ENCODE results near the gene KANK4. TPM values are rescaled to one million over a fixed set of nuclear protein-coding genes. Genes with fewer than 3 reads are reported as not detected.

The KANK4 gene
- total and polyA plus RNA-seq, 2 donors (not counting 1 experiment from before 2014, with no cell fraction given) = not detected

GRCh38 chr1:62228136-62228882 lies 90.9 kb downstream of the KANK4 start:
- H3K27ac Mint-ChIP-seq = no peak overlapping the region
- Histone ChIP-seq H3K27ac (ENCODE audit: low read length in 2 of 2) (no peak overlapping the region), H3K9ac (ENCODE audit: low read length) (no peak overlapping the region), H3K4me2 (replicated peaks; ENCODE audit: low read depth, low read length, poor library complexity, severe bottlenecking) (no peak overlapping the region), H3K4me3 (ENCODE audit: control extremely low read depth in 1 of 5, extremely low read depth in 1 of 5, insufficient read depth in 1 of 5, low read depth in 2 of 5, low read length in 4 of 5) (no peak overlapping the region), H3K79me2 (ENCODE audit: control insufficient read depth, insufficient read depth, low read length) (no peaks in the 10 kb centered on the region), H3K36me3 (replicated peaks in 1 of 2; ENCODE audit: control extremely low read depth in 1 of 2, control insufficient read depth in 1 of 2, extremely low read depth in 1 of 2, insufficient read depth in 2 of 2, low read length in 1 of 2) (no peaks in the 10 kb centered on the region), H2AFZ (ENCODE audit: insufficient read depth, low read depth, low read length, poor library complexity, severe bottlenecking) (no peak overlapping the region), H3K4me1 (ENCODE audit: control insufficient read depth in 2 of 2, insufficient read depth in 2 of 2, low read length in 2 of 2) (no peaks in the 10 kb centered on the region), H4K20me1 (ENCODE audit: control insufficient read depth, insufficient read depth, low read length, poor library complexity, severe bottlenecking) (no peaks in the 10 kb centered on the region), H3K9me3 (ENCODE audit: control extremely low read depth in 1 of 3, control insufficient read depth in 2 of 3, insufficient read depth in 1 of 3, low read length in 2 of 3) (no peaks in the 10 kb centered on the region), H3K27me3 (replicated peaks in 1 of 4; ENCODE audit: control extremely low read depth in 1 of 4, control insufficient read depth in 3 of 4, insufficient read depth in 4 of 4, low read length in 3 of 4) (no peaks in the 10 kb centered on the region)
- TF ChIP-seq EZH2 (IDR thresholded peaks at IDR 0.05; ENCODE audit: borderline replicate concordance, insufficient read depth, low read depth, low read length, poor library complexity, severe bottlenecking) (no peak), CTCF (IDR thresholded peaks at IDR 0.05) (no peak)
- no peak overlapping the region for H3K4me3 Mint-ChIP-seq
- ATAC-seq (ENCODE audit: low read depth) = no peak
- H3K4me1 Mint-ChIP-seq = no peaks in the 10 kb centered on the region
- CTCF ChIA-PET = no interaction called here
- POLR2A ChIA-PET = no interaction called here
- H3K9me3 Mint-ChIP-seq (ENCODE audit: insufficient read depth) = no peaks in the 10 kb centered on the region
- intact Hi-C loops (cut with micrococcal nuclease) = no loop called here
- DNase-seq = no peak
- 92% methylated on average over 6 of the region's 12 CpGs for WGBS (ENCODE audit: insufficient coverage)
- peaks cover 4% of the 10 kb centered on the region for H3K27me3 Mint-ChIP-seq

- H3K36me3 ChIP-seq (replicated peaks in 1 of 2; ENCODE audit: control extremely low read depth in 1 of 2, control insufficient read depth in 1 of 2, extremely low read depth in 1 of 2, insufficient read depth in 2 of 2, low read length in 1 of 2) = no peaks in the 10 kb centered on the region
- ChIA-PET POLR2A (no interaction called here), CTCF (no interaction called here)
- no peak overlapping the region for H3K9ac ChIP-seq (ENCODE audit: low read length)
- H3K4me1 Mint-ChIP-seq = no peaks in the 10 kb centered on the region
- no peak overlapping the region for H3K4me3 Mint-ChIP-seq
- ATAC-seq (ENCODE audit: low read depth) = no peak
- H3K27ac ChIP-seq (ENCODE audit: low read length in 2 of 2) = no peak overlapping the region
- H3K79me2 ChIP-seq (ENCODE audit: control insufficient read depth, insufficient read depth, low read length) = no peaks in the 10 kb centered on the region
- TF ChIP-seq CTCF (IDR thresholded peaks at IDR 0.05) (no peak), EZH2 (IDR thresholded peaks at IDR 0.05; ENCODE audit: borderline replicate concordance, insufficient read depth, low read depth, low read length, poor library complexity, severe bottlenecking) (no peak)
- H3K9me3 ChIP-seq (ENCODE audit: control extremely low read depth in 1 of 3, control insufficient read depth in 2 of 3, insufficient read depth in 1 of 3, low read length in 2 of 3) = no peaks in the 10 kb centered on the region
- H3K4me2 ChIP-seq (replicated peaks; ENCODE audit: low read depth, low read length, poor library complexity, severe bottlenecking) = no peak overlapping the region
- H4K20me1 ChIP-seq (ENCODE audit: control insufficient read depth, insufficient read depth, low read length, poor library complexity, severe bottlenecking) = no peaks in the 10 kb centered on the region
- H3K4me3 ChIP-seq (ENCODE audit: control extremely low read depth in 1 of 5, extremely low read depth in 1 of 5, insufficient read depth in 1 of 5, low read depth in 2 of 5, low read length in 4 of 5) = no peak overlapping the region
- H3K4me1 ChIP-seq (ENCODE audit: control insufficient read depth in 2 of 2, insufficient read depth in 2 of 2, low read length in 2 of 2) = no peaks in the 10 kb centered on the region
- no peak for DNase-seq
- H3K9me3 Mint-ChIP-seq (ENCODE audit: insufficient read depth) = no peaks in the 10 kb centered on the region
- intact Hi-C loops (cut with micrococcal nuclease) = no loop called here
- no peak overlapping the region for H2AFZ ChIP-seq (ENCODE audit: insufficient read depth, low read depth, low read length, poor library complexity, severe bottlenecking)
- H3K27me3 ChIP-seq (replicated peaks in 1 of 4; ENCODE audit: control extremely low read depth in 1 of 4, control insufficient read depth in 3 of 4, insufficient read depth in 4 of 4, low read length in 3 of 4) = no peaks in the 10 kb centered on the region
- 83% methylated on average over 11 of the region's 11 CpGs for WGBS (ENCODE audit: insufficient coverage)
- peaks cover 4% of the 10 kb centered on the region for H3K27me3 Mint-ChIP-seq
- H3K27ac Mint-ChIP-seq = no peak overlapping the region
Measured at GRCh38 chr1:62227496-62227895, 91.7 kb downstream of the KANK4 start.

Measured in B cell (primary cell).